Breast epithelium (tissue), 4 donors: Measurements from ENCODE around the gene GPRC6A. TPM values are rescaled to one million over a fixed set of nuclear protein-coding genes. Genes with fewer than 3 reads are reported as not detected.
A peak's percentile ranks its signal among the peaks of the same experiment; 100 is the strongest.

Experiments used
- DNase-seq, 2 donors: peaks; one replicate each; pipeline ENCODE4 v3.0.0-alpha.2; 2019; ENCODE audit warnings: low spot score in 2 of 2
- H3K27ac ChIP-seq, 2 donors: fragments of 200-600 bp; sonication (generic) in 1 of 2; one replicate each; pipeline ENCODE4 v1.5.1; 2016 to 2019; ENCODE audit warnings: mild to moderate bottlenecking in 1 of 2
- H3K27me3 ChIP-seq, 2 donors: fragments of 200-600 bp; sonication (generic) in 1 of 2; one replicate each; pipeline versions ENCODE4 v1.5.1 to v1.6.0; 2017 to 2019; ENCODE audit warnings: control low read depth in 1 of 2, mild to moderate bottlenecking in 1 of 2
- H3K36me3 ChIP-seq: fragments of 200-600 bp; one replicate; pipeline ENCODE4 v1.5.1; 2019
- H3K4me1 ChIP-seq, 2 donors: fragments of 200-600 bp; sonication (generic); one replicate each; pipeline ENCODE4 v1.5.1; 2016 to 2019; ENCODE audit warnings: control low read depth in 1 of 2
- H3K4me3 ChIP-seq, 3 donors: fragments of 200-600 bp; sonication (generic); 1 replicate in 2 of 3; 2 replicates in 1 of 3; pipeline ENCODE4 v1.5.1; 2016 to 2019; ENCODE audit warnings: mild to moderate bottlenecking in 3 of 3, moderate library complexity in 2 of 3
- H3K9me3 ChIP-seq, 2 donors: fragments of 200-600 bp; sonication (generic) in 1 of 2; one replicate each; pipeline ENCODE4 v1.5.1; 2016 to 2019; ENCODE audit warnings: control low read depth in 1 of 2
- CTCF ChIP-seq, 3 donors: fragments of 450-650 bp; IDR thresholded peaks; one replicate each; pipeline ENCODE4 v1.5.1; 2016 to 2017; ENCODE audit warnings: antibody characterized with exemption in 3 of 3, mild to moderate bottlenecking in 3 of 3, moderate library complexity in 3 of 3
- POLR2A ChIP-seq: fragments of 450-650 bp; IDR thresholded peaks from one replicate; pipeline ENCODE4 v1.6.1; 2016; ENCODE audit warnings: antibody characterized with exemption, mild to moderate bottlenecking, moderate library complexity
- POLR2AphosphoS5 ChIP-seq, 3 donors: sonication (generic); formaldehyde crosslinking; IDR thresholded peaks; one replicate each; pipeline ENCODE4 v1.6.1; 2017; ENCODE audit warnings: antibody characterized with exemption in 3 of 3
- intact Hi-C: fragments of 100-400 bp; cut with DNase I; formaldehyde crosslinking; loops from one replicate; pipeline ENCODE4 v1.15.1; 2023; ENCODE audit warnings: low total_unique reads
- total RNA-seq, 3 donors: library from RNA; depleted of rRNA; stranded (reverse); fragments of >200 nt; gene quantifications; one replicate each; pipeline ENCODE4 v1.1.0, GENCODE V29; 2016

Gene GPRC6A
- total RNA-seq, 3 donors from 2014 or later = not detected

GRCh38 chr6:116764961-116765841, 63.7 kb downstream of the GPRC6A start, which contains the start of gene FAM162B:
Gene FAM162B, minus strand, starts transcription at chr6:116765719. Its CDS starts 143 bp downstream, at chr6:116765576.
- TF ChIP-seq CTCF (IDR thresholded peaks at IDR 0.05) = no peak
- TF ChIP-seq POLR2A = no peak
- TF ChIP-seq POLR2AphosphoS5 (IDR thresholded peaks at IDR 0.05) = no peak
- Histone ChIP-seq H3K4me1 (no peaks in the 10 kb centered on the region), H3K4me3 (peak within 1 kb of the TSS; percentile 50 to 73 (median 50)), H3K36me3 (no peaks in the 10 kb centered on the region), H3K27me3 (peaks cover 0 to 19% of the 10 kb centered on the region in 2 donors), H3K9me3 (no peaks in the 10 kb centered on the region), H3K27ac (peak within 1 kb of the TSS in 1 of 2 donors; percentile 51)
- DNase-seq = no peak
- intact Hi-C loops = no loop called here

GRCh38 chr6:116764629-116764960, 64.3 kb downstream of the GPRC6A start:
- no peak for DNase-seq
- H3K27me3 ChIP-seq = peaks cover 0 to 19% of the 10 kb centered on the region in 2 donors
- no peaks in the 10 kb centered on the region for H3K9me3 ChIP-seq
- intact Hi-C loops = no loop called here
- peak overlapping the region in 1 of 2 donors; percentile 51 for H3K27ac ChIP-seq
- TF ChIP-seq CTCF (IDR thresholded peaks at IDR 0.05) (no peak), POLR2A (no peak), POLR2AphosphoS5 (IDR thresholded peaks at IDR 0.05) (no peak)
- H3K4me1 ChIP-seq = no peaks in the 10 kb centered on the region
- H3K36me3 ChIP-seq = no peaks in the 10 kb centered on the region
- peak overlapping the region; percentile 50 to 73 (median 50) for H3K4me3 ChIP-seq

GRCh38 chr6:116763906-116764628, 64.8 kb downstream of the GPRC6A start:
- Histone ChIP-seq H3K9me3 (no peaks in the 10 kb centered on the region), H3K27ac (no peak overlapping the region), H3K4me1 (no peaks in the 10 kb centered on the region), H3K4me3 (peak overlapping the region; percentile 50 to 73 (median 50)), H3K27me3 (peaks cover 0 to 19% of the 10 kb centered on the region in 2 donors), H3K36me3 (no peaks in the 10 kb centered on the region)
- intact Hi-C loops = no loop called here
- no peak for DNase-seq
- TF ChIP-seq CTCF (IDR thresholded peaks at IDR 0.05) = no peak
- TF ChIP-seq POLR2A = no peak
- TF ChIP-seq POLR2AphosphoS5 (IDR thresholded peaks at IDR 0.05) = no peak

GRCh38 chr6:116763048-116763447, 65.8 kb downstream of the GPRC6A start:
- H3K4me3 ChIP-seq = no peak overlapping the region
- no peak for DNase-seq
- H3K27me3 ChIP-seq = peaks cover 0 to 19% of the 10 kb centered on the region in 2 donors
- no peaks in the 10 kb centered on the region for H3K4me1 ChIP-seq
- TF ChIP-seq POLR2A (no peak), CTCF (IDR thresholded peaks at IDR 0.05) (no peak), POLR2AphosphoS5 (IDR thresholded peaks at IDR 0.05) (no peak)
- no peaks in the 10 kb centered on the region for H3K9me3 ChIP-seq
- H3K36me3 ChIP-seq = no peaks in the 10 kb centered on the region
- H3K27ac ChIP-seq = no peak overlapping the region
- intact Hi-C loops = no loop called here

GRCh38 chr6:116762235-116762634, 66.6 kb downstream of the GPRC6A start:
- no peak overlapping the region for H3K27ac ChIP-seq
- intact Hi-C loops = no loop called here

More at GRCh38 chr6:116762235-116762634, 66.6 kb downstream of the GPRC6A start:
- no peak for DNase-seq
- no peaks in the 10 kb centered on the region for H3K36me3 ChIP-seq
- H3K4me3 ChIP-seq = no peak overlapping the region
- no peak for TF ChIP-seq CTCF (IDR thresholded peaks at IDR 0.05)
- no peak for TF ChIP-seq POLR2AphosphoS5 (IDR thresholded peaks at IDR 0.05)
- TF ChIP-seq POLR2A = no peak
- H3K9me3 ChIP-seq = no peaks in the 10 kb centered on the region
- H3K4me1 ChIP-seq = no peaks in the 10 kb centered on the region
- peaks cover 0 to 19% of the 10 kb centered on the region in 2 donors for H3K27me3 ChIP-seq
